ENCODE data around the gene PPARA.

PPARA gene

DNA sequence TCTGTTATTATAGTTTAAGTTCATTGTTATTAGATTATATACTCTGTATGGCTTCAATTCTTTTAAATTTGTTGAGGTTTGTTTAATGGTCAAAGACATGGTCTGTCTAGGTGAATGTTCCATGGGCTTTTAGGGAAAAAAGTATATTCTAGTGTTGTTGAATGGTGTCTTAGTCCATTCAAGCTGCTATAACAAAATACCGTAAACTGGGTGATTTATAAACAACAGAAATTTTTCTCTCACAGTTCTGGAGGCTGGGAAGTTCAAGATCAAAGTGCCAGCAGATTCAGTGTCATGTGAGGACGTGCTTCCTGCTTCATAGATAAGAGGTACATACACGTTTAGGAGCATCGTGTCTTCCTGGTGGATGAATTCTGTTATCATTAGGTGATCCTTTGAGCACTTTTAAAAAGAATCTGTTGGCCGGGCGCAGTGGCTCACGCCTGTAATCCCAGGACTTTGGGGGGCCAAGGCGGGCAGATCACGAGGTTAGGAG is 26.2 kb downstream of the PPARA start:
- no peak overlapping the region for H3K4me3 ChIP-seq (ENCODE audit: low read depth, low read length)
- TF ChIP-seq, protein P1, sequence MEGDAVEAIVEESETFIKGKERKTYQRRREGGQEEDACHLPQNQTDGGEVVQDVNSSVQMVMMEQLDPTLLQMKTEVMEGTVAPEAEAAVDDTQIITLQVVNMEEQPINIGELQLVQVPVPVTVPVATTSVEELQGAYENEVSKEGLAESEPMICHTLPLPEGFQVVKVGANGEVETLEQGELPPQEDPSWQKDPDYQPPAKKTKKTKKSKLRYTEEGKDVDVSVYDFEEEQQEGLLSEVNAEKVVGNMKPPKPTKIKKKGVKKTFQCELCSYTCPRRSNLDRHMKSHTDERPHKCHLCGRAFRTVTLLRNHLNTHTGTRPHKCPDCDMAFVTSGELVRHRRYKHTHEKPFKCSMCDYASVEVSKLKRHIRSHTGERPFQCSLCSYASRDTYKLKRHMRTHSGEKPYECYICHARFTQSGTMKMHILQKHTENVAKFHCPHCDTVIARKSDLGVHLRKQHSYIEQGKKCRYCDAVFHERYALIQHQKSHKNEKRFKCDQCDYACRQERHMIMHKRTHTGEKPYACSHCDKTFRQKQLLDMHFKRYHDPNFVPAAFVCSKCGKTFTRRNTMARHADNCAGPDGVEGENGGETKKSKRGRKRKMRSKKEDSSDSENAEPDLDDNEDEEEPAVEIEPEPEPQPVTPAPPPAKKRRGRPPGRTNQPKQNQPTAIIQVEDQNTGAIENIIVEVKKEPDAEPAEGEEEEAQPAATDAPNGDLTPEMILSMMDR (IDR thresholded peaks at IDR 0.05; ENCODE audit: borderline replicate concordance, insufficient read depth, low read depth, low read length), result no peak

DNA sequence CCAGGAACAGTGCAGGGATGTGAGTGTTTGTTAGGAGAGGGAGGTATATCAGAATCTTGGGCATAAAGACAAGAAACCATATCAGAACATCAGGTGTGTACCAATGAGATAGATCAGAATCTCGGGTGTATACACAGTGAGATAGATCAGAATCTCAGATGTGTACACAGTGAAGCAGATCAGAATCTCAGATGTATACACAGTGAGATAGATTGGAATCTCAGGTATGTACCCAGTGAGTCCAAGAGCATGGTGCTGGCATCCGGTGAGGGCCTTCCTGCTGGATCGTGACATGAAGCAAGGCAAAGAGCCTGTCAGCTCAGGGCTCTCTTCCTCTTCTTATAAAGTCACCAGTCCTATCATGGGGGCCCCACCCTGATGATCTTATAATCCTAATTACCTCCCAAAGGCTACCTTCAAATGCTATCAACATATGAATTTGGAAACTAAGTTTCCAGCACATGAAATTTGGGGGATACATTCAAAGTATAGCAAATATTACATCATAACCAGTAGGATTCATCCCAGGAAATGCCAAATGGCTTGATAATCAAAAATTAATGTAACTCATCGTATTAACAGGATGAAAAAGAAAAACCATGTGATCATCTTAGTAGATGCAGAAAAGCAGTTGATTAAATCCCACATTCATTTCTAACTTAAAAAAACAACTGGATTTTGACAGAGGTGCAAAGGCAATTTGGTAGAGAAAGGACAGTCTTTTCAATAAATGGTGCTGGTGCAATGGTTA is 28.6 kb downstream of the PPARA start:
- TF ChIP-seq, protein P1 (IDR thresholded peaks at IDR 0.05; ENCODE audit: borderline replicate concordance, insufficient read depth, low read depth, low read length), result no peak
- H3K4me3 ChIP-seq (ENCODE audit: low read depth, low read length), result no peak overlapping the region

DNA sequence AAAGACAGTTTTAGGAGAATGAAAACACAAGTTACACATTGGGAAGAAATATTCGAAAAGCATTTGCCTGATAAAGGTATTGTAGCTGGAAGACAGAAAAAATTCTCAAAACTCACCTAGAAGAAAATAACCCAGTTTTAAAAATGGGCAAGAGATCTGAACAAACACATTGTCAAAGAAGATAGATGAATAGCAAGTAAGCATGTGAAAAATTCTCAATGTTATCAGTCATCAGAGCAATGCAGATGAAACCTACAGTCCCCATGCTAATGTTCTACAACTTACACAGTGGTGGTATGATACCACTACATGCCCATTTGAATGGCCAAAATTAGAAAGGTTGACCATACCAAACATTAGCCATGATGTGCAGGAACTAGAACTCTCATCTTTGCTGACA is 29.4 kb downstream of the PPARA start:
- TF ChIP-seq, protein P1 (IDR thresholded peaks at IDR 0.05; ENCODE audit: borderline replicate concordance, insufficient read depth, low read depth, low read length), result no peak
- no peak overlapping the region for H3K4me3 ChIP-seq (ENCODE audit: low read depth, low read length)

GRCh38 chr22:46180370-46181137 is 30.2 kb downstream of the PPARA start:
- no peak overlapping the region for H3K4me3 ChIP-seq (ENCODE audit: low read depth, low read length)
- TF ChIP-seq, protein P1 (IDR thresholded peaks at IDR 0.05; ENCODE audit: borderline replicate concordance, insufficient read depth, low read depth, low read length), result no peak

GRCh38 chr22:46183733-46184132 is 33.4 kb downstream of the PPARA start:
- no peak overlapping the region for H3K4me3 ChIP-seq (ENCODE audit: low read depth, low read length)
- TF ChIP-seq, protein P1 (IDR thresholded peaks at IDR 0.05; ENCODE audit: borderline replicate concordance, insufficient read depth, low read depth, low read length), result no peak

- TF ChIP-seq, protein P1 (IDR thresholded peaks at IDR 0.05; ENCODE audit: borderline replicate concordance, insufficient read depth, low read depth, low read length), result no peak
- H3K4me3 ChIP-seq (ENCODE audit: low read depth, low read length), result no peak overlapping the region
Observed at GRCh38 chr22:46185283-46185682, 35.0 kb downstream of the PPARA start.
